Breast epithelium (tissue), 3 donors: ENCODE measurements around the gene VGF.

Experiments used
- CTCF ChIP-seq, 3 donors: fragments of 450-650 bp; IDR thresholded peaks; one replicate each; pipeline ENCODE4 v1.5.1; 2016 to 2017; ENCODE audit warnings: antibody characterized with exemption in 3 of 3, mild to moderate bottlenecking in 3 of 3, moderate library complexity in 3 of 3
- POLR2AphosphoS5 ChIP-seq, 3 donors: sonication (generic); formaldehyde crosslinking; IDR thresholded peaks; one replicate each; pipeline ENCODE4 v1.6.1; 2017; ENCODE audit warnings: antibody characterized with exemption in 3 of 3

- no peak for TF ChIP-seq CTCF (IDR thresholded peaks at IDR 0.05)
- no peak for TF ChIP-seq POLR2AphosphoS5 (IDR thresholded peaks at IDR 0.05)
Measured at GRCh38 chr7:101210143-101210542, 44.8 kb upstream of the VGF start.
